ENCODE measurements around the gene XRCC2. TPM values are rescaled to one million over a fixed set of nuclear protein-coding genes. Genes with fewer than 3 reads are reported as not detected.

Gene XRCC2
- total and polyA plus RNA-seq, 2 of the 8 experiments (the other 6 are each of a cell fraction or from before 2014, with no cell fraction given) = 14.6 to 34.0 TPM

- TF ChIP-seq NRF1 (IDR thresholded peaks at IDR 0.05; ENCODE audit: low read depth, low read length) = no peak
- TF ChIP-seq SP2 (IDR thresholded peaks at IDR 0.05; ENCODE audit: low read length) = no peak
- TF ChIP-seq TAF1 (IDR thresholded peaks at IDR 0.05; ENCODE audit: low read depth, low read length) = no peak
Measured at GRCh38 chr7:152649220-152649619, 26.7 kb downstream of the XRCC2 start (continued).

All from H1 (cell line).